Trophoblast cell (in vitro differentiated cells and primary cell): Measurements from ENCODE around the gene YBX1. TPM values are rescaled to one million over a fixed set of nuclear protein-coding genes. Genes with fewer than 3 reads are reported as not detected.
A peak's percentile ranks its signal among the peaks of the same experiment; 100 is the strongest.

Source experiments
- DNase-seq, 2 donors: peaks; one replicate each; pipeline ENCODE4 v3.0.0-alpha.2; 2016
- H2AFZ ChIP-seq: 2 replicates; pipeline ENCODE4 v1.6.1; 2013; ENCODE audit warnings: low read length, moderate library complexity, mild to moderate bottlenecking; ENCODE audit not compliant: insufficient read depth, poor library complexity
- H2AK5ac ChIP-seq: 2 replicates; pipeline ENCODE4 v1.6.1; 2013; ENCODE audit warnings: mild to moderate bottlenecking, low read length
- H2BK120ac ChIP-seq: 2 replicates; pipeline ENCODE4 v1.6.1; 2013; ENCODE audit warnings: low read length, mild to moderate bottlenecking, moderate library complexity; ENCODE audit not compliant: insufficient read depth, poor library complexity
- H2BK12ac ChIP-seq: 2 replicates; pipeline ENCODE4 v1.6.1; 2013; ENCODE audit warnings: mild to moderate bottlenecking, low read length, moderate library complexity
- H2BK5ac ChIP-seq: 2 replicates; pipeline ENCODE4 v1.6.1; 2013; ENCODE audit warnings: low read length, low read depth, moderate library complexity, mild to moderate bottlenecking; ENCODE audit not compliant: poor library complexity
- H3K14ac ChIP-seq: 2 replicates; pipeline ENCODE4 v1.6.1; 2013; ENCODE audit warnings: mild to moderate bottlenecking, low read length
- H3K18ac ChIP-seq: 2 replicates; pipeline ENCODE4 v1.6.1; 2013; ENCODE audit warnings: mild to moderate bottlenecking, low read length
- H3K23ac ChIP-seq: 2 replicates; pipeline ENCODE4 v1.6.1; 2013; ENCODE audit warnings: low read length
- H3K27ac ChIP-seq: 2 replicates; pipeline ENCODE4 v1.5.1; 2013; ENCODE audit warnings: low read depth, mild to moderate bottlenecking, inconsistent platforms, low read length, moderate library complexity
- H3K27me3 ChIP-seq: 2 replicates; pipeline ENCODE4 v1.6.1; 2013; ENCODE audit warnings: inconsistent platforms, mild to moderate bottlenecking, low read length, moderate library complexity; ENCODE audit not compliant: insufficient read depth
- H3K36me3 ChIP-seq, 2 experiments: 1 replicate in 1 of 2; 2 replicates in 1 of 2; pipeline ENCODE4 v1.6.1; 2013; ENCODE audit warnings: low read length in 2 of 2, mild to moderate bottlenecking in 2 of 2, moderate library complexity in 1 of 2; ENCODE audit not compliant: insufficient read depth in 2 of 2, control insufficient read depth in 1 of 2
- H3K4ac ChIP-seq: 2 replicates; pipeline ENCODE4 v1.6.1; 2013; ENCODE audit warnings: low read depth, mild to moderate bottlenecking, low read length, moderate library complexity
- H3K4me1 ChIP-seq, 2 experiments: 1 replicate in 1 of 2; 2 replicates in 1 of 2; pipeline ENCODE4 v1.6.1; 2013; ENCODE audit warnings: low read length in 2 of 2, mild to moderate bottlenecking in 2 of 2, moderate library complexity in 1 of 2; ENCODE audit not compliant: insufficient read depth in 2 of 2, control insufficient read depth in 1 of 2
- H3K4me2 ChIP-seq: 2 replicates; pipeline ENCODE4 v1.6.1; 2013; ENCODE audit warnings: inconsistent platforms, mild to moderate bottlenecking, low read length, moderate library complexity
- H3K4me3 ChIP-seq: 2 replicates; pipeline ENCODE4 v1.5.1; 2013; ENCODE audit warnings: mild to moderate bottlenecking, low read depth, low read length, inconsistent platforms
- H3K79me1 ChIP-seq: one replicate; pipeline ENCODE4 v1.6.1; 2013; ENCODE audit warnings: low read length
- H3K79me2 ChIP-seq: 2 replicates; pipeline ENCODE4 v1.6.1; 2013; ENCODE audit warnings: low read length, mild to moderate bottlenecking; ENCODE audit not compliant: control insufficient read depth, insufficient read depth, poor library complexity
- H3K9ac ChIP-seq: 2 replicates; pipeline ENCODE4 v1.6.1; 2013; ENCODE audit warnings: mild to moderate bottlenecking, low read length
- H3K9me3 ChIP-seq: 2 replicates; pipeline ENCODE4 v1.6.1; 2013; ENCODE audit warnings: low read depth, mild to moderate bottlenecking, control low read depth, inconsistent platforms, low read length; ENCODE audit not compliant: insufficient read depth
- H4K12ac ChIP-seq: 2 replicates; pipeline ENCODE4 v1.6.1; 2013; ENCODE audit warnings: low read depth, mild to moderate bottlenecking, low read length, moderate library complexity
- H4K8ac ChIP-seq: 2 replicates; pipeline ENCODE4 v1.6.1; 2013; ENCODE audit warnings: low read depth, mild to moderate bottlenecking, low read length, moderate library complexity
- H4K91ac ChIP-seq: one replicate; pipeline ENCODE4 v1.6.1; 2013; ENCODE audit warnings: low read depth, mild to moderate bottlenecking, low read length, moderate library complexity
- WGBS: extraction: QIAGEN DNeasy Blood & Tissue Kit; methylation state at CpG from one replicate; pipeline ENCODE4 v1.1.7; 2013; ENCODE audit warnings: missing lambda C conversion rate; ENCODE audit not compliant: insufficient read length, insufficient coverage; ENCODE audit errors: extremely low coverage; 5-methylcytosine and 5-hydroxymethylcytosine counted together
- polyA plus RNA-seq: library from polyadenylated mRNA; stranded (reverse); fragments of 200-250 nt; gene quantifications from 2 replicates; pipeline ENCODE4 v1.2.3, GENCODE V29; 2013

Gene YBX1
- 704 and 749 TPM in 2 replicates for polyA plus RNA-seq

DNA sequence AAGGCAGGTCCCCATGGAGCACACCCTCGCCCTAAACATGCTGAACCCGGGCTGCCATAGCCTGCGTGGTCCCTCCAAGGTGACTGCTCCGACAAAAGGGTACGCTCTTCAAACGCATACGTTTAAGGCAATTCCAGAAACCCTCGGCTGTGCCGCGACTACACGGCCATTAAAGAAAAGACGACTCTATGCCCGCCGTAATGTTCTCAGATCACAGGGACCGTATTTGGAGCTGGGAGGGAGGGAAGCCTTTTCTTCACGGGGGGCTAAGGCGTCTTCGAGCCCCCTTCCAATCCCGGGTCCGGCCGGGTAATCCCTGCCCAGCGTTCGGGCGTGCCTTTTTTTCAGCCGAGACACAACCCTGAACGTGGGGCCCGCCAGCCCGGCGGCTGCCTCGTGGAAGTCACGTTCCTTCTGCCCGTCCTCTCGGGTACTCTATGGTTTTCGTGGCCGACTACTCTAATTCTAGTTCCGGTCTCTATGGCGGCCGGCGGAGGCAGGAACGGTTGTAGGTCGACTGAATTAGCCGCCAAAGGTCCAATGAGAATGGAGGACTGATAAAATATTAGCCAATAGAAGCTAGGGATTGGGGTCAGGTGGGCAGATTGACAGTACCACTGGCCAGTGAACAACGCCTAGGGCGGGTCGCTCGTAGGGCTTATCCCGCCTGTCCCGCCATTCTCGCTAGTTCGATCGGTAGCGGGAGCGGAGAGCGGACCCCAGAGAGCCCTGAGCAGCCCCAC, at the start of gene YBX1:
YBX1 (plus strand) TSS at position 678 of the 743 bp plus-strand sequence. CDS start 148 bp downstream, outside the sequence.
- Histone ChIP-seq H3K27ac (peak within 1 kb of the TSS; percentile 75), H3K79me1 (peaks cover 5% of the 10 kb centered on the region), H4K8ac (peak within 1 kb of the TSS; percentile 96), H3K14ac (peak within 1 kb of the TSS; percentile 84), H3K4ac (peak within 1 kb of the TSS; percentile 91), H4K91ac (peak within 1 kb of the TSS; percentile 85), H2AFZ (peak within 1 kb of the TSS; percentile 85), H2BK12ac (no peak within 1 kb of the TSS), H3K79me2 (peaks cover 19% of the 10 kb centered on the region), H3K36me3 (peaks cover 1 to 3% of the 10 kb centered on the region in 2 experiments), H2BK120ac (peak within 1 kb of the TSS; percentile 49), H3K23ac (no peak within 1 kb of the TSS), H3K9ac (peak within 1 kb of the TSS; percentile 85), H3K9me3 (no peaks in the 10 kb centered on the region), H4K12ac (peak within 1 kb of the TSS; percentile 79), H2AK5ac (peak within 1 kb of the TSS; percentile 68), H3K4me3 (peak within 1 kb of the TSS; percentile 98), H3K27me3 (no peaks in the 10 kb centered on the region), H3K4me2 (peak within 1 kb of the TSS; percentile 83), H3K4me1 (peaks cover 6 to 9% of the 10 kb centered on the region in 2 experiments), H2BK5ac (peak within 1 kb of the TSS; percentile 67), H3K18ac (peak within 1 kb of the TSS; percentile 79)
- no CpG with 5 or more reads among the region's 54 CpGs for WGBS
- peak; percentile 98 to 99 for DNase-seq

DNA sequence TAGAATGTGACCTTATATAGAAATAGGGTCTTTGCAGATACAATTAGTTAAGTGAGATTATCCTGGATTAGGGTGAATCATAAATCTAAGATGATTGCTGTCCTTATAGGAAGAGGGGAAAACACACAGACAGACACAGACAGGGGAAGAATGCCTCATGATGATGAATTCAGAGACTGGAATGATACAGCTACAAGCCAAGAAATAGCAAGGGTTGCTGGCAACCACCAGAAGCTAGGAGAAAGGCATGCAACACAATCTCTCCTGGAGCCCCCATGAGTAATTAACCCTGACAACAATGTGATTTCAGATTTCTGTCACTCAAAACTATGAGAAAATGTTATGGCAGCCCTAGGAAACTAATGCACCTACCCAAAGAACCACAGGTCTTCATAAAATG, 43.1 kb upstream of the YBX1 start:
- no peak overlapping the region for H2BK5ac ChIP-seq
- H2AK5ac ChIP-seq = no peak overlapping the region
- no peak overlapping the region for H3K27ac ChIP-seq
- peak; percentile 4 to 54 for DNase-seq
- H3K18ac ChIP-seq = no peak overlapping the region
- no peak overlapping the region for H4K12ac ChIP-seq
- H3K9ac ChIP-seq = no peak overlapping the region
- no peak overlapping the region for H2BK120ac ChIP-seq
- no peak overlapping the region for H3K4ac ChIP-seq
- H3K9me3 ChIP-seq = no peaks in the 10 kb centered on the region
- H3K4me1 ChIP-seq = no peaks in the 10 kb centered on the region
- no peak overlapping the region for H2AFZ ChIP-seq
- H3K79me2 ChIP-seq = no peaks in the 10 kb centered on the region
- H3K79me1 ChIP-seq = no peaks in the 10 kb centered on the region
- no peaks in the 10 kb centered on the region for H3K36me3 ChIP-seq
- H3K4me2 ChIP-seq = no peak overlapping the region
- H3K27me3 ChIP-seq = no peaks in the 10 kb centered on the region
- H3K23ac ChIP-seq = no peak overlapping the region
- no peak overlapping the region for H4K8ac ChIP-seq
- H4K91ac ChIP-seq = no peak overlapping the region
- H3K4me3 ChIP-seq = no peak overlapping the region
- no peak overlapping the region for H2BK12ac ChIP-seq
- no peak overlapping the region for H3K14ac ChIP-seq

DNA sequence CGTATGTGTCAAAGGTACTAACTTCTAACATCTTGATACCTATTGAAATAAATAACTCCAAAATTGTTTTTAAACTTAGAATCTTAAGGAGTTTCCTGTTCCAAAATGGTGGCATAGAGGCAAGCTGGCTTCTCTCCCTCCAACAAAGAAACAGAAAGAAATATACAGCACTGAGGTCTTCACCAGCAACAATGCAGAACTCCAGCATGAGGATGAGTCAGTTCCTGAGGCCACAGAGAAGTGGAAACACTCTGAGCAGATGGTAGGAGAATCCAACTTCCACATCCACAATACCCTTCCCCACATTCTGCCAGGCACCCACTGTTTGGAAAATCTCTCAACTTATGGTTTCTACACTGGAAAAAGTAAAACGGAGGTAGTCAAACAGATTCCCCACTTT, 36.2 kb upstream of the YBX1 start:
- no peak overlapping the region for H3K9ac ChIP-seq
- no CpG with 5 or more reads among the region's 2 CpGs for WGBS

DNA sequence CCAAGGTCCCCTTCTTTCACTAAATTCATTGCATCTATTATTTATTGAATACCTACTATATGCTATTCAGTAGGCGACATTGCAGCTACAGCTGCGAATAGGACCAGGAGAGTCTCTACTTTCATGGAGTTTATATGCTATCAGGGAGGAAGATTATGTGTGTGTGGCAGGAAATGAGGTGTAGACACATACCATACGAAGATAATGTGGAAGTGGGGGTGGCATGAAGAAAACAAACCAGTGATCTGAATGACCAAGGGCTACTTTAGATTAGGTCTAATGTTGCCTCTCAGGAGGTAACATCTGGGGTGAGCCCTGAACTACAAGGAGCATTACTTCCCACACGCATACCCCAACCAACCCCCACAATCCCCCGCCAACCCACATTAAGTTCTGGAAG, 25.0 kb upstream of the YBX1 start:
- Histone ChIP-seq H3K18ac (no peak overlapping the region), H2BK120ac (no peak overlapping the region), H3K4me2 (no peak overlapping the region), H2BK12ac (no peak overlapping the region), H3K27me3 (no peaks in the 10 kb centered on the region), H4K91ac (no peak overlapping the region), H3K9ac (no peak overlapping the region), H3K27ac (no peak overlapping the region), H2BK5ac (no peak overlapping the region), H2AFZ (no peak overlapping the region), H4K12ac (no peak overlapping the region), H2AK5ac (no peak overlapping the region), H3K9me3 (no peaks in the 10 kb centered on the region), H3K4me3 (no peak overlapping the region), H3K79me2 (peaks cover 4% of the 10 kb centered on the region), H3K4ac (no peak overlapping the region), H3K79me1 (peaks cover 7% of the 10 kb centered on the region), H3K4me1 (peaks cover 4 to 8% of the 10 kb centered on the region in 2 experiments), H3K23ac (no peak overlapping the region), H4K8ac (peak overlapping the region; percentile 59), H3K14ac (no peak overlapping the region), H3K36me3 (no peaks in the 10 kb centered on the region)
- no peak for DNase-seq
- no CpG with 5 or more reads among the region's 5 CpGs for WGBS

More for the DNA sequence above, 36.2 kb upstream of the YBX1 start:
- H3K18ac ChIP-seq = no peak overlapping the region
- no peak overlapping the region for H3K4ac ChIP-seq
- no peak overlapping the region for H2AFZ ChIP-seq
- H4K91ac ChIP-seq = no peak overlapping the region
- H3K23ac ChIP-seq = no peak overlapping the region
- H3K9me3 ChIP-seq = no peaks in the 10 kb centered on the region
- no peak overlapping the region for H2BK120ac ChIP-seq
- DNase-seq = no peak
- no peak overlapping the region for H4K8ac ChIP-seq
- no peak overlapping the region for H4K12ac ChIP-seq
- no peak overlapping the region for H2AK5ac ChIP-seq
- no peaks in the 10 kb centered on the region for H3K79me1 ChIP-seq
- H3K4me3 ChIP-seq = no peak overlapping the region
- H3K14ac ChIP-seq = no peak overlapping the region
- H3K4me2 ChIP-seq = no peak overlapping the region
- no peaks in the 10 kb centered on the region for H3K27me3 ChIP-seq
- H3K4me1 ChIP-seq = no peaks in the 10 kb centered on the region
- H2BK12ac ChIP-seq = no peak overlapping the region
- H3K79me2 ChIP-seq = no peaks in the 10 kb centered on the region
- no peaks in the 10 kb centered on the region for H3K36me3 ChIP-seq
- no peak overlapping the region for H2BK5ac ChIP-seq
- no peak overlapping the region for H3K27ac ChIP-seq
